Measurements from ENCODE around the gene ETV6. TPM values are rescaled to one million over a fixed set of nuclear protein-coding genes. Genes with fewer than 3 reads are reported as not detected.

Gene ETV6
- total and polyA plus RNA-seq, 3 donors from 2014 or later: 7.8 to 20.9 (median 16.3) TPM

GRCh38 chr12:11849757-11850504 is 200.5 kb downstream of the ETV6 start:
- Histone ChIP-seq H3K9me3 (no peaks in the 10 kb centered on the region), H3K27ac (no peak overlapping the region), H3K36me3 (ENCODE audit: low read depth, missing control alignments) (no peaks in the 10 kb centered on the region), H3K27me3 (no peaks in the 10 kb centered on the region), H3K4me3 (no peak overlapping the region), H3K4me1 (peaks cover 4% of the 10 kb centered on the region)
- intact Hi-C loops (cut with DNase I; ENCODE audit: low total_unique reads): no loop called here
- no peak for DNase-seq
- 93 to 94% methylated on average over 19 of the region's 19 CpGs for WGBS, 2 donors
- TF ChIP-seq CTCF (IDR thresholded peaks at IDR 0.05) (no peak), POLR2A (IDR thresholded peaks at IDR 0.05) (no peak)

- 80 to 84% methylated on average over 12 of the region's 12 CpGs for WGBS, 2 donors
- Histone ChIP-seq H3K4me3 (no peak overlapping the region), H3K36me3 (ENCODE audit: low read depth, missing control alignments) (no peaks in the 10 kb centered on the region), H3K27ac (no peak overlapping the region), H3K4me1 (peaks cover 4% of the 10 kb centered on the region), H3K9me3 (no peaks in the 10 kb centered on the region), H3K27me3 (no peaks in the 10 kb centered on the region)
- TF ChIP-seq POLR2A (IDR thresholded peaks at IDR 0.05): no peak
- no peak for TF ChIP-seq CTCF (IDR thresholded peaks at IDR 0.05)
- DNase-seq: no peak
- intact Hi-C loops (cut with DNase I; ENCODE audit: low total_unique reads): no loop called here
These were observed 203.7 kb downstream of the ETV6 start for GRCh38 chr12:11853126-11853525.

GRCh38 chr12:11854011-11854499 is 204.6 kb downstream of the ETV6 start:
- Histone ChIP-seq H3K9me3 (no peaks in the 10 kb centered on the region), H3K36me3 (ENCODE audit: low read depth, missing control alignments) (no peaks in the 10 kb centered on the region), H3K4me3 (no peak overlapping the region), H3K27ac (no peak overlapping the region), H3K4me1 (peaks cover 4% of the 10 kb centered on the region), H3K27me3 (no peaks in the 10 kb centered on the region)
- 89 to 92% methylated on average over 13 of the region's 13 CpGs for WGBS, 2 donors
- TF ChIP-seq POLR2A (IDR thresholded peaks at IDR 0.05) (no peak), CTCF (IDR thresholded peaks at IDR 0.05) (no peak)
- intact Hi-C loops (cut with DNase I; ENCODE audit: low total_unique reads): no loop called here
- no peak for DNase-seq

GRCh38 chr12:11855983-11856374 is 206.5 kb downstream of the ETV6 start:
- no peak for DNase-seq
- H3K4me1 ChIP-seq: peaks cover 8% of the 10 kb centered on the region

More at GRCh38 chr12:11855983-11856374, 206.5 kb downstream of the ETV6 start:
- no peak for TF ChIP-seq POLR2A (IDR thresholded peaks at IDR 0.05)
- no peak for TF ChIP-seq CTCF (IDR thresholded peaks at IDR 0.05)
- Histone ChIP-seq H3K27ac (no peak overlapping the region), H3K4me3 (no peak overlapping the region), H3K9me3 (no peaks in the 10 kb centered on the region), H3K36me3 (ENCODE audit: low read depth, missing control alignments) (no peaks in the 10 kb centered on the region), H3K27me3 (no peaks in the 10 kb centered on the region)
- intact Hi-C loops (cut with DNase I; ENCODE audit: low total_unique reads): no loop called here
- 86 to 93% methylated on average over 4 of the region's 4 CpGs for WGBS, 2 donors

All from testis (tissue), 3 donors.